Right renal cortex interstitium (tissue), 3 donors: ENCODE data around the gene NT5DC4. TPM values are rescaled to one million over a fixed set of nuclear protein-coding genes. Genes with fewer than 3 reads are reported as not detected.

ENCODE experiments used
- DNase-seq, 3 donors: peaks; one replicate each; pipeline ENCODE4 v3.0.0-alpha.2; 2013; ENCODE audit warnings: low read depth in 3 of 3, low spot score in 2 of 3
- polyA plus RNA-seq, 3 donors: library from polyadenylated mRNA; unstranded; fragments of 120-200 nt; gene quantifications; one replicate each; pipeline ENCODE4 v1.2.1, GENCODE V29; 2013; ENCODE audit not compliant: insufficient read length in 3 of 3

Gene NT5DC4
- polyA plus RNA-seq, 3 donors = 0.07 to 0.12 TPM; not detected in 1

- no peak for DNase-seq
These were observed 1.2 kb downstream of the NT5DC4 start for GRCh38 chr2:112721819-112722522.

DNA sequence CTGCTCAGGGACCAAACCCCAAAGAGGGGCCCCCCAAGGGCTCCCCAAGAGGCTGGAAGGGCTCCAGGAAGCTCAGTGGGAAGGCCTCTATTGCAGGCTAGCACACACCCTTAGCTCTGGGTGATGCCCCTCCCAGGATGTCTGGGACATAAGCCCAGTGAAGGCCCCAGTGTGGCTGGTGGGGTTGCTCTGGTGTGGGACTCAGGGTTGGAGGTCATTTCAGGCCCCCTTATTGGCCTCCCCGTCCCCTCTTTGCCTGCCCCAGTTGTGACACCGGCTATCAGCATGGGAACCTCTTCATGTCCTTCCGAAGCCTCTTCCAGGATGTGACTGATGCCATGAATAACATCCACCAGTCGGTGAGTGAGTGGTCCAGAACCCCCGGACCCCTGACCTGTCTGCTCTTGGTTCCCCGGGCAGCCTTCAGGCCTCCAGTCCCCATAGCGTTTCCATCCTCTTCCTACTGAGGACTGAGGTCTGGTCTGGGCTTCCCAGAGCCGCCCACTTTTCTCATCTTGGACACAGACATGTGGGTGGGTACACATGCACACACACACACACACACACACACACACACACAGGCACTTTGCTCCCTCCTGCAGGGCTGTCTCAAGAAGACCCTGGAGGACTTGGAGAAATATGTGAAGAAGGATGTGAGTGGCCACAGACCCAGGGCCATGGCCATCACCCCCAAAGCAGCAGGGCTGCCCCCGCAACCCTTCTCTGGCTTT is 2.2 kb downstream of the NT5DC4 start:
- no peak for DNase-seq

- no peak for DNase-seq
These were observed 2.7 kb downstream of the NT5DC4 start for GRCh38 chr2:112723547-112723940.

- no peak for DNase-seq
These were observed 3.2 kb downstream of the NT5DC4 start for GRCh38 chr2:112723995-112724394.

DNA sequence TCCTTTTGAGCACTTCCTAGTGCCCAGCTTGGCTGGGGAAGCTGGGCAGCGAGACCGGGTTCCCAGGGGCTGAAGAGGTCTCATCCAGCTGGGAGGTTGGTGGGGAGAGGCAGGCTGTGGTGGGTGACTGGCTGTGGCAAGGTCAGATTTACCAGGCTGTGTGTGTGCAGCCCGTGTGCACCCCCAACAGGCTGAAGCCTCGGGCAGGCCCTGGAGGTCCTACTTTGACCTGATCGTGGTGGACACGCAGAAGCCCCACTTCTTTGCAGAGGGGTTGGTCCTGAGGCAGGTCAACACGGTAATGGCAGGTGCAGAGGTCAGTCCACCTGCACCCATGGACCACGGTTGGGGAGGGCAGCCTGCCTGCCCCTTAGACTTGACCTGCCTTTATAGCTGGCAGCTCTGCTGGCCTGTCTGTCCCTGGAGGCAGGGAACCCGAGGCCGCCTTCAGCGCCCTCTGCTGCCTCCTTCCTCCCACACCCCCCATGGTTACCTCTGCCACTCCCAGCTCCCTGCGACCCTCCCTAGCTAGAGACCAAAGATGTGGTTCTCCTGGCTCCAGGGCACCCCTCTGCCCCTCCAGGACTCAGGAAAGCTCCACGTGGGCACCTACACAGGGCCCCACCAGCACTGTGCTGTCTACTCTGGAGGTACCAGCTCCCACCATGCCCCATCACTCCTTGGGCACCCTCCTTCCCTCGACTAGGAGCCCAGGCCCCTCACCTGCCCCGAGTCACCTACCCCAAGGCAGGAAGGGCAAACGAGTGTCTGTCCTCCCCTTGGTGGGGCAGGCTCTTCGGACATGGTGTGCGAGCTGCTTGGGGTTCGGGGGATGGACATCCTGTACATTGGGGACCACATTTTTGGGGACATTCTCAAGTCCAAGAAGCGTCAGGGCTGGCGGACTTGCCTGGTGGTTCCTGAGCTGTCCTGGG is 4.0 kb downstream of the NT5DC4 start:
- no peak for DNase-seq

DNA sequence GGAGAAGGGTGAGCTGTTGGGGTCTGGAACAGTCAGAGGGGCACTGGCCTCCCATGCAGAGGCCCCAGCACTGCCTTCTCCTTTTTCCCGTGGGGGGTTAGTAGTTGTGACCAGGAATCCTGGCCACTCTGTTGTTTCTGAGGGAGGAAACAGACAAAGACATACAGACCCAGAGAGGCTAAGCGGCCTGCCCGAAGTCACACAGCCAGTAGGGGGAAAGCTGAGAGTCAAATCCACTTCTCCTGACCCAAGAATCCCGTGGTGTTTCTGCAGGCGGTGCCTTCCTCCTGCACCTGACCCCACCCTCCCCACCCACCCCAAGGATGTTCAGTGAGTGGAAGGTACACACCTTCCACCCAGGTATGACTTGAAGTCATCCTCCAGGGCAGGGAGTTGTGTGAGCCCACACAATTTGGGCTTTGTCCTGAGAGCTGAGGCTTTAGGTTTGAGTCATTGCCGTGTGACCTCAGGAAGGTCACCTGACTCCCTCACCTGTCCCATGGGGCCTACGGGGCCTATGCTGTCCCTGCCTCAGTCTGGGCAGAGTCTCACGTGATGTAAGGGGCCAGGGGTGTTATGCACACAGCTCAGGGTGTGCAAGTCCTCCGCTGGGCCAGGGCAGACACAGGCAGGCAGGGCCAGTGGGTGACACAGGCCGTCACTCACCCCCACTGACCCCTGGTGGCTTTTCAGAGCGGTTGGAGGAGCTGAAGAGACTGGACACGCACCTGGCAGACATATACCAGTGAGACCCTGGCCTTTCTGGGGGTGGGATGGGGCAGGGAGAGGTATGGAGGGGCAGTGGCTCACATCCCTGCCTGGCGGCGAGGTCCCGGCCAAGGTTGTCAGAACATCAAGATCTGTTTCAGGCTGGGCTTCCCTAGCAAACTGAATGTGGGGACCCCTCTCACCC is 5.0 kb downstream of the NT5DC4 start:
- no peak for DNase-seq

GRCh38 chr2:112726487-112727190 is 5.8 kb downstream of the NT5DC4 start:
- peak; percentile 58 to 72 (median 64) for DNase-seq

DNA sequence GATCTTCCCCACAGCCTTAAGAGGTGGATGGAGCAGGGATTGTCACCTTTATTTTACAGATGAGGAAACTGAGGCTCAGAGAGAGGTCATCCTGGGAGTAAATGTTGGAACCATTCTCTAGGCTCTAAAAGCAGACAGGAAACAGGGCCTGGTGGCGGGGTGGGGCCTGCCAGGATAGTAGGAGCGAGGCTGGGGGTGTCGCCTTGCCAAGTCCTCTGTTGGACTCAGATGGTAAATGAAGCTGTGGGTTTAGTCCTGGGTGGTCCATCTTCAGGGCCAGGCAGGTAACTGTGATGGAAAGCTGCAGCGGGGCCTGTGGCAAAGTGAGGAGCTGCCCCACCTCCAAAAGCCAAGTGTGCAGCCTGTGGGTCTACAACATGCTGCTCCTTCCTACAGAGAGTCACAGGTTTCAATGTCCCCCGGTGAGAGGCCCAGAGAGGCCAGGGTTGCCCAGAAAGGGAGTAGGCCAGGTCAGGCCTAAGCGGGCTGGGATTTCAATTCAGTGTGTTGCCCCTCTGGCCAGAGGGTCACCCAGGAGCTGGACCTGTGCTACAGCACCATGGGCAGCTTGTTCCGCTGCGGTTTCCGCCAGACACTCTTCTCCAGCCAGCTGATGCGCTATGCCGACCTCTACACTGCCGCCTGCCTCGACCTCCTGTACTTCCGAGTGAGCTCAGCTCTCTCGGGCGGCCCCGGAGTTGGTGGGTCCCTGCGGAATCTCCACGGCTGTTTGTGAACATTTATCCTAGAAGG is 6.6 kb downstream of the NT5DC4 start:
- DNase-seq = no peak

DNA sequence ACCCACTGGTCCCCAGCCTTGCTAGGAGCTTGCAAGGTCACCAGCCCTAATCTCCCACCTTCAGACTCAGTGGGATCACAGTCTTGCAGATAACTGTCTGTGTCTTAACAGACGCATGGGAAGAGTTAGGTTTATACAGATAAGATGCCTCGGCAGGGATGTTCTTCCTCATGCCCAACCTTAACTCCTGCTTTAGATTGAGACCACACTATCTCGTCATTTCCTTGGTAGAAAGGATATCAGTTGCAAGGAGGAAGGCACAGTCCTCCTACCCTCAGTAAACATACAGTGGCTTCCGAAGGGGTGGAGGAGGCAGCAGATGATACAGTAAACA is 7.2 kb downstream of the NT5DC4 start:
- no peak for DNase-seq

- no peak for DNase-seq
These were observed 7.8 kb downstream of the NT5DC4 start for GRCh38 chr2:112728378-112729175.

- DNase-seq = no peak
These were observed 9.4 kb downstream of the NT5DC4 start for GRCh38 chr2:112730216-112730615.

- no peak for DNase-seq
These were observed 10.0 kb downstream of the NT5DC4 start for GRCh38 chr2:112730791-112731190.

DNA sequence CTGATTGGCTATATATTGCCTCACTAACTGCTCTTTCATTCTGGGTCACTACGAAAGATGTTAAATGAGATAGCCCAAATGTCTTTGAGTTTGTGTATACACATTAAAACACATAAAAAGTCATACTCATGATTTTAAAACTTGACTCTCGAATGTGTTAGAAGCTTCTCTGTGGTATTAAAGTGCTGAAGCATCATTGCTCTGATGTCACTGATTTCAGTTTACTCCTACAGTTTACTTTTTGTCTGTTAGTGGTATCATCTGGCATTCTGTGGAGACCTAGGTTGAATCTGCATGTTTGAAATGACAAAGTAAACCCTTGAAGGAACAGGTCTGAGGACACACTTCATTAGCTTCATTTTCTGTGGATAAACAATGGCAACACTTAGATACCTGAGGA is 10.7 kb downstream of the NT5DC4 start:
- no peak for DNase-seq

DNA sequence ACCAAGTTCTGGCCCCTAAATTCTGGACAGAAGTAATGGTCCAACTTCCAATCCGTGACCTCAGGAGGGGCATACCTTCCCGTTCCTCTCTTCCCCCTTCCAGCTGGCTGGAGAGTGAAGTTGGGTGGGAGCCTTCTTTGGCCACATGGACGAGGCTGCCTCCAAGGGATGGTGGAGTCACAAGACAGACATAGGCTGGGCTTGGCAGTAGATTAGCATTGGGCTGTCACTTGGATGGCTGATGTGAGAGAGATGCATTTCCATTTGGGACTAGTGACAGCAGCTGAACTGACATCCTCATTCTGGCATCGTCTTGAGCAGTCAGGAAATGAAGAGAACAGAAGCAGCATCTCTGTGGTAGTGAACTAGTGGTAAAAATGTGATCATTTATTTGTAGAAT is 12.6 kb downstream of the NT5DC4 start:
- no peak for DNase-seq

DNA sequence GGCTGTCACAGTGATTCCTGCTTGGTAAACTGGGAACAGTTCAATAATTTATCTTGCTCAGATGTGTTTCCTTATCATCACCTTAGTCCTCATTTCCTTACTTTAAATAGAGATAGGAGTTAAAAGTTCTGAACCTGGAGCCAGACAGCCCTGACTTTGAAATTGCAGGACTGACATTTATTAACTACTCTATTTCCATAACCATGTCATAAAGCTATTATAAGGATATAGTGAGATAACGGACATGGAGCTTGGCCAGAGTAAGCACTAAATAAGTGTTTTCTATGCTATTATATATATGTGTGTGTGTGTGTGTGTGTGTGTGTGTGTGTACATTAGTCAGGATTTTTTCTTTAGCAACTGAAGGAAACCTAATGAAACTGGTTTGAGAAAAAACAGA is 13.1 kb downstream of the NT5DC4 start:
- no peak for DNase-seq

- no peak for DNase-seq
These were observed 16.9 kb downstream of the NT5DC4 start for GRCh38 chr2:112737542-112738232.

DNA sequence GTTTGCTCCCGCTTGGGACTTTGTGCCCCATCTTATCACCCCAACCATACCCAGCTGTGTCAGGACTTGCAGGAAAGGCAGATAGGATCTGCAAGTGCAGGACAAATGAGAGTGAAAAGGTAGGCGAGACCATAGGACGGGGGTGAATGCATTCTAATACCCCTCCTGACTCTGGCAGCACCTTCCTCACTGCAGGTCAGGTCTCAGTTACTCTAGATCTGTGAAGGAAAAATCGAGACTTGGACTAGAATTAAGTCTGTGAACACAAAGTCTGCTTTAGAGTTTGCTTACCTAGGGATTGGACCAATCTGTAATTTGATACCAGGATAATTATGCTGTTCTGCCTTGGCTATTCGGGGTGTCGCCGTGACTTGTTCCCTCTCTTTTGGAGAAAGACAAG is 19.7 kb downstream of the NT5DC4 start:
- no peak for DNase-seq
